Right atrium auricular region (tissue), 2 donors: Measurements from ENCODE around the gene SAP25. TPM values are rescaled to one million over a fixed set of nuclear protein-coding genes. Genes with fewer than 3 reads are reported as not detected.

Experiments
- DNase-seq: peaks from one replicate; pipeline ENCODE4 v3.0.0-alpha.2; 2019; ENCODE audit warnings: low spot score
- H3K27ac ChIP-seq, 2 donors: fragments of 200-600 bp; sonication (generic); 1 replicate in 1 of 2; 2 replicates in 1 of 2; pipeline ENCODE4 v1.5.1; 2016 to 2019
- H3K27me3 ChIP-seq, 2 donors: fragments of 200-600 bp; sonication (generic); one replicate each; pipeline versions ENCODE4 v1.5.1 to v1.6.0; 2017 to 2019
- H3K36me3 ChIP-seq: fragments of 200-600 bp; sonication (generic); one replicate; pipeline ENCODE4 v1.5.1; 2016
- H3K4me1 ChIP-seq, 2 donors: fragments of 200-600 bp; sonication (generic); one replicate each; pipeline versions ENCODE4 v1.5.1 to v1.6.0; 2017 to 2019
- H3K4me3 ChIP-seq, 2 donors: fragments of 200-600 bp; sonication (generic); 1 replicate in 1 of 2; 2 replicates in 1 of 2; pipeline ENCODE4 v1.5.1; 2017 to 2019; ENCODE audit warnings: mild to moderate bottlenecking in 1 of 2, moderate library complexity in 1 of 2
- H3K9me3 ChIP-seq, 2 donors: fragments of 200-600 bp; sonication (generic); one replicate each; pipeline ENCODE4 v1.5.1; 2019
- total RNA-seq, 2 donors: library from RNA; depleted of rRNA; stranded (reverse); fragments of >200 nt; gene quantifications; one replicate each; pipeline ENCODE4 v1.1.0, GENCODE V29; 2016
- TF ChIP-seq, protein P1 (sequence below), 2 donors: fragments of 200-600 bp; sonication (generic); IDR thresholded peaks; one replicate each; pipeline ENCODE4 v1.5.1; 2019; ENCODE audit warnings: antibody characterized with exemption in 2 of 2

SAP25 gene
- total RNA-seq, 2 donors from 2014 or later, result not detected

DNA sequence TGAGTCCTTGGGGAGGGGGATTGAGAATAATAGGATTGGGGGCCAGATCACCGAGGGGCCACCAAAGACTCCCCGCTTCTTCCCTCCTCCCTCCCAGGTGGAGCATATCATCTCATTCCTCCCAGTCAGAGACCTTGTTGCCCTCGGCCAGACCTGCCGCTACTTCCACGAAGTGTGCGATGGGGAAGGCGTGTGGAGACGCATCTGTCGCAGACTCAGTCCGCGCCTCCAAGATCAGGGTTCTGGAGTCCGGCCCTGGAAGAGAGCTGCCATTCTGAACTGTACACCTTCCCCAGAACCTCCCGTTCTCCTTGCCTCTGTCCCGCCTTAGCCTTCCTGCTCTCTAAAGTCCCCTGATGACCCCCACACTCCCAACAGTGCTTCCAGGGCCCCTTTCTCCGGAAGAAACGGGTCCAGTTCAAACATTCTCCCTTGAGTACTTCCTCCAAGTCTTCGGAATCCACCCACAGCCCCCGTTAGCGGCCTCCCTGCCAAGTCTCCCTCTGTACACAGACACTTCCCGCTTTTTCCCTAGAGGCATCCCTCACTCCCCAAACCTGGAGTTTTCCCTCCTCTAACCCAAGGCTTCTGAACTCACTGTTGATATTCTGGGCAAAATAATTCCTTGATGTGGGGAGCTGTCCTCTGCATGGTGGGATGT, 16.5 kb upstream of the SAP25 start:
- Histone ChIP-seq H3K36me3 (no peaks in the 10 kb centered on the region), H3K27ac (peak overlapping the region; percentile 1 to 37), H3K4me1 (peaks cover 0 to 21% of the 10 kb centered on the region in 2 donors), H3K4me3 (peak overlapping the region in 1 of 2 donors; percentile 13), H3K27me3 (no peaks in the 10 kb centered on the region), H3K9me3 (no peaks in the 10 kb centered on the region)
- TF ChIP-seq, protein P1, sequence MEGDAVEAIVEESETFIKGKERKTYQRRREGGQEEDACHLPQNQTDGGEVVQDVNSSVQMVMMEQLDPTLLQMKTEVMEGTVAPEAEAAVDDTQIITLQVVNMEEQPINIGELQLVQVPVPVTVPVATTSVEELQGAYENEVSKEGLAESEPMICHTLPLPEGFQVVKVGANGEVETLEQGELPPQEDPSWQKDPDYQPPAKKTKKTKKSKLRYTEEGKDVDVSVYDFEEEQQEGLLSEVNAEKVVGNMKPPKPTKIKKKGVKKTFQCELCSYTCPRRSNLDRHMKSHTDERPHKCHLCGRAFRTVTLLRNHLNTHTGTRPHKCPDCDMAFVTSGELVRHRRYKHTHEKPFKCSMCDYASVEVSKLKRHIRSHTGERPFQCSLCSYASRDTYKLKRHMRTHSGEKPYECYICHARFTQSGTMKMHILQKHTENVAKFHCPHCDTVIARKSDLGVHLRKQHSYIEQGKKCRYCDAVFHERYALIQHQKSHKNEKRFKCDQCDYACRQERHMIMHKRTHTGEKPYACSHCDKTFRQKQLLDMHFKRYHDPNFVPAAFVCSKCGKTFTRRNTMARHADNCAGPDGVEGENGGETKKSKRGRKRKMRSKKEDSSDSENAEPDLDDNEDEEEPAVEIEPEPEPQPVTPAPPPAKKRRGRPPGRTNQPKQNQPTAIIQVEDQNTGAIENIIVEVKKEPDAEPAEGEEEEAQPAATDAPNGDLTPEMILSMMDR (IDR thresholded peaks at IDR 0.05), result no peak
- DNase-seq, result no peak

DNA sequence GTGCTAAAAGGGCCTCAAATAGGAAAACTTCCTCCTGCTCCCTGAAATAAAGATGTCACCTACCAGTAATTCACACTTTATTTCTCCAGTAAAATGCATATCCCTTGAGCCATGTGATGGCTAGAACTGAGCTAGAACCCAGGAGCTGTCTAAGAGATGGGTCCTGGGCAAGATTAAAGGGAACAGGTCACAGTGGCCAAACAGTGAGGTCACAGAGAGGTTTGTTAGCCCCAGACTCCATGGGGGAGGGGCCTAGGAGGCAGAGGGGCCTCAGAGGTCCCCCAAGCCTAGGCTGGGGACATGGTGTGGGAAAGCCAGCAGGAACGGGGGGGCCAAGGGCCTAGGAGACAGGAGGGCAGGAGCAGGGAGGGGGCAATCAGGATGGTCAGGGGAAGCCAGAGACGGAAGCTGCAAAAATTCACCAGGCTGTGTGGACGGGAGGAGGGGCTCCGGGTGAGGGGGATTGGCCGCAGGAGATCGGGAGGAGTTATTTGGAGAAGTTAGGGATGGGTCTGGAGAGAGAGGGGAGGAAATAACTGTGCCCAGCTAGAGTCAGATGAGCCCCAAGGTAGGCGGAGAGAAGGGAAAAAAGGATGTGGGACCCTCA, 15.7 kb upstream of the SAP25 start:
- Histone ChIP-seq H3K4me3 (peak overlapping the region in 1 of 2 donors; percentile 13), H3K27ac (peak overlapping the region; percentile 1 to 37), H3K9me3 (no peaks in the 10 kb centered on the region), H3K4me1 (peaks cover 0 to 28% of the 10 kb centered on the region in 2 donors), H3K27me3 (no peaks in the 10 kb centered on the region), H3K36me3 (no peaks in the 10 kb centered on the region)
- TF ChIP-seq, protein P1 (IDR thresholded peaks at IDR 0.05), result no peak
- DNase-seq, result no peak

DNA sequence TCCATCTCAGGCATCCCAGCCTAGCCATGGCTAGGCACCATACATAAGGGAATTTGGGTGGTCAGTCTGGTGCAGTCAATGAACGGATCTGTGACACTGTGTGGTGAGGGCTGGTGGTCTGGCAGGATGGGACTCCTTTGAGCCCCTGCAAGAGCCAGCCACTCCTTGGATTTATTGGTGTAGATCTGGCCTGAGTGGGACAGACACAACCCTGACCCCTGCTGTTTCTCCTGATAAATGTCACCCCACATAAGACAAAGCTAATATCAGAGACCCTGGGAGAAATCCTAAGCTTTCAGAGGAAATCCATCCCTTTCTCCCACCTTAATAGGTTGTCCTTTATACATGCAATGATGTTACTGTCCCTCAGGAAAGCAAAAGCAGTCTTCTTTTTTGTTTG, 14.7 kb upstream of the SAP25 start:
- Histone ChIP-seq H3K4me1 (peaks cover 0 to 38% of the 10 kb centered on the region in 2 donors), H3K36me3 (no peaks in the 10 kb centered on the region), H3K4me3 (no peak overlapping the region), H3K9me3 (no peaks in the 10 kb centered on the region), H3K27me3 (no peaks in the 10 kb centered on the region), H3K27ac (no peak overlapping the region)
- no peak for DNase-seq
- TF ChIP-seq, protein P1 (IDR thresholded peaks at IDR 0.05), result peak in 1 of 2 donors; percentile 40

DNA sequence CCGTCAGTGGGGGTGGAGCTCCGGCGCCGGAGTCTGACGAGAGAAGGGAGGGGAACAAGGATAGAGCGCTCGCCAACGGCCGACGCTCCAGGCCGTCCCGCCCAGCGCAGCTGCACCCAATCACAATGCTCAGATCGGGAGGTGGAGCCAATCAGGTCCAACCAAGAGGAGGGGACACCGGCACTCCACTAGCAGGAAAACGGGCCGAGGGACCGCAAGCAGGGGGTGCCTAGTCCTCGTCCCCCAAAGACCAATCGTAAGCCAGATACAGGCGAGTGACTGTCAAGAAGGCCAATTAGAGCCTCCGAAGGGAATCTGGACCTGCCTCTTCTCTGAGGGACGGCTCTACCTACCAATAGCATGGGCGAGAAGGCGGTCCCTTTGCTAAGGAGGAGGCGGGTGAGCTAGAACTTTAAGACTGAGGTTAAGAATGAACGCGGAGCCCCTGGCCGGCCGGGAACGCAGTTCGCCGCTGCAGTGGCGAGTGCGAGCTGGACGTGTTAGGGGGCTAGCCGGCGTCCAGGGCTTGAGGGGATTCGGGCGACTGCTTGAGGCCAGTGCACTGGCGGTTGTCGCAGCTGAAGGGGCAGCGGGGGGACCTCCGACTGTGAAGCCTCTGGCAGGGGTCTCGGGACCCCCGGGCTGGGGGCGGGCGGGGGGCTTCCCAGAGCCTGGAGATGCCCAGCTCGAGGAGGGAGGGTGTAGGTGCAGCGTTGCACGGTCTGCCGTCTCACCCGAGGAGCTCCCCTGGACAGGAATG, 12.7 kb upstream of the SAP25 start, which contains the start of gene FBXO24:
Gene FBXO24 (plus strand): TSS at position 63 of the 760 bp plus-strand sequence. CDS start 298 bp downstream, at position 361.
- Histone ChIP-seq H3K27ac (peak within 1 kb of the TSS; percentile 94 to 97), H3K4me3 (peak within 1 kb of the TSS; percentile 84 to 96), H3K27me3 (no peaks in the 10 kb centered on the region), H3K36me3 (peaks cover 11% of the 10 kb centered on the region), H3K9me3 (no peaks in the 10 kb centered on the region), H3K4me1 (peaks cover 0 to 51% of the 10 kb centered on the region in 2 donors)
- TF ChIP-seq, protein P1 (IDR thresholded peaks at IDR 0.05), result no peak
- peak; percentile 100 for DNase-seq

DNA sequence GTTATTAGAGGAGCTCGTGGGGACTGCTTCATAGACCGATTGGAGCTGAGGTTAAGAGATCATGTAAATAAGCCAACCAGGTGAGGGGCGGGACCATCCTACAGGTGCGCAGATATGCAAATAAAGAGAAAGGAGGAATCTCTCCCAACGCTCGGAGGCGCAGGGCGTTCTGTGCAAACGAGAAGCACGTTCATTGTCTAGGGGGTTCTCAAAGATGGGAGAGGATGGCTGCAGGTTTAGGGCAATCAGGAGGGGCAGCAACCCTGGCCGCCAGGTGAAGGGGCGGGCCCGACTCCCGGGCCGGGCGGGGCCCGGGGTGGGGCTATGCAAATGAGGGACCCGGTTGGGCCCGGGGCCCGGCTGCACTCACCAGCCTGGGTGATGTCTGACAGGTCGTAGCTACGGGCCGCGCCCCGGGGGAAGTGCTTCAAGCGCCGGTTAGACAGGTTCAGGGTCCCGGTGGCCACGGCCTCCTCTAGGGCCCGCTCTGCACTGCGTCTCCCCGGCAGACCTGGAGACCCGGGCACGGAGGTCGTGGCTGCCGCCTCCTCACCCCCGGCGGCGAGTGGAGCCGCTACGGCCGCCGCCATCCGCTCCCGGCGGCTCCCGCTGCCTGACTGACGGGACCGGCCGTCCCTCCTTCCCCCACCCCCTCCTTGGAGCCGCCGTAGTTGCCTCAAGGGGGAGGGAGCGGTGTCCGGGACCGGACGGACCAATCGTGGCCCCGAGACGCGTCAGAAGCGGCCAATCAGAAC, 12.0 kb upstream of the SAP25 start, which contains the start of gene LRCH4:
Gene LRCH4 (minus strand): TSS at position 619 of the 755 bp plus-strand sequence. CDS start 29 bp downstream, at position 590.
- Histone ChIP-seq H3K9me3 (no peaks in the 10 kb centered on the region), H3K4me1 (peaks cover 0 to 51% of the 10 kb centered on the region in 2 donors), H3K27me3 (no peaks in the 10 kb centered on the region), H3K36me3 (peaks cover 19% of the 10 kb centered on the region), H3K27ac (peak within 1 kb of the TSS; percentile 94 to 97), H3K4me3 (peak within 1 kb of the TSS; percentile 84 to 96)
- TF ChIP-seq, protein P1 (IDR thresholded peaks at IDR 0.05), result no peak
- DNase-seq, result peak; percentile 67
